Liver (tissue), 9 donors: ENCODE results near the gene SPAG4. TPM values are rescaled to one million over a fixed set of nuclear protein-coding genes. Genes with fewer than 3 reads are reported as not detected.

Experiments
- DNase-seq: peaks from one replicate; pipeline ENCODE4 v3.0.0-alpha.2; 2017; ENCODE audit warnings: low spot score
- H3K27ac ChIP-seq, 2 donors: one replicate each; pipeline ENCODE4 v1.7.0; 2013; ENCODE audit warnings: inconsistent platforms in 2 of 2, low read length in 2 of 2, control low read depth in 1 of 2, low read depth in 1 of 2, mild to moderate bottlenecking in 1 of 2
- H3K27me3 ChIP-seq, 4 donors: one replicate each; pipeline versions ENCODE4 v1.6.1 to v1.7.0; 2013; ENCODE audit warnings: low read length in 3 of 4, inconsistent platforms in 1 of 4, mild to moderate bottlenecking in 1 of 4, moderate library complexity in 1 of 4; ENCODE audit not compliant: control insufficient read depth in 4 of 4, insufficient read depth in 4 of 4
- H3K36me3 ChIP-seq, 4 donors: one replicate each; pipeline versions ENCODE4 v1.6.1 to v1.7.0; 2013; ENCODE audit warnings: low read length in 3 of 4, mild to moderate bottlenecking in 3 of 4, low read depth in 1 of 4, moderate library complexity in 1 of 4; ENCODE audit not compliant: control insufficient read depth in 4 of 4, insufficient read depth in 3 of 4
- H3K4me1 ChIP-seq, 4 donors: one replicate each; pipeline versions ENCODE4 v1.6.1 to v1.7.0; 2013; ENCODE audit warnings: low read length in 3 of 4, mild to moderate bottlenecking in 3 of 4, moderate library complexity in 1 of 4; ENCODE audit not compliant: control insufficient read depth in 4 of 4, insufficient read depth in 4 of 4
- H3K4me3 ChIP-seq, 3 donors: one replicate each; pipeline versions ENCODE4 v1.6.1 to v1.7.0; 2013; ENCODE audit warnings: low read length in 3 of 3, control low read depth in 1 of 3, low read depth in 1 of 3, mild to moderate bottlenecking in 1 of 3
- H3K9ac ChIP-seq, 2 donors: one replicate each; pipeline ENCODE4 v1.7.0; 2013; ENCODE audit warnings: low read length in 2 of 2, mild to moderate bottlenecking in 2 of 2, moderate library complexity in 2 of 2, control low read depth in 1 of 2, low read depth in 1 of 2
- H3K9me3 ChIP-seq, 4 donors: one replicate each; pipeline versions ENCODE4 v1.6.1 to v1.7.0; 2013; ENCODE audit warnings: low read length in 3 of 4; ENCODE audit not compliant: control insufficient read depth in 4 of 4
- FOXA2 ChIP-seq: IDR thresholded peaks from 2 replicates; pipeline ENCODE4 v1.6.1; 2016; ENCODE audit warnings: antibody characterized with exemption
- GABPA ChIP-seq, 2 donors: IDR thresholded peaks in 1 of 2; conservative IDR thresholded peaks in 1 of 2; 2 replicates each; pipeline ENCODE4 v1.6.1; 2016; ENCODE audit warnings: antibody characterized with exemption in 2 of 2, mild to moderate bottlenecking in 1 of 2, moderate library complexity in 1 of 2
- HNF4A ChIP-seq, 2 donors: conservative IDR thresholded peaks; 2 replicates each; pipeline ENCODE4 v1.6.1; 2016; ENCODE audit warnings: antibody characterized with exemption in 2 of 2, mild to moderate bottlenecking in 2 of 2
- HNF4G ChIP-seq: IDR thresholded peaks from 2 replicates; pipeline ENCODE4 v1.6.1; 2016; ENCODE audit warnings: antibody characterized with exemption
- JUND ChIP-seq, 2 donors: IDR thresholded peaks; 2 replicates each; pipeline ENCODE4 v1.6.1; 2016; ENCODE audit warnings: antibody characterized with exemption in 2 of 2
- RAD21 ChIP-seq, 2 donors: IDR thresholded peaks; 2 replicates each; pipeline ENCODE4 v1.6.1; 2016; ENCODE audit warnings: antibody characterized with exemption in 2 of 2, mild to moderate bottlenecking in 2 of 2
- RXRA ChIP-seq, 2 donors: IDR thresholded peaks; 2 replicates each; pipeline ENCODE4 v1.6.1; 2017 to 2018; ENCODE audit warnings: antibody characterized with exemption in 2 of 2, mild to moderate bottlenecking in 1 of 2
- SP1 ChIP-seq: IDR thresholded peaks from 2 replicates; pipeline ENCODE4 v1.6.1; 2018; ENCODE audit warnings: antibody characterized with exemption, mild to moderate bottlenecking
- TAF1 ChIP-seq: conservative IDR thresholded peaks from 2 replicates; pipeline ENCODE4 v1.6.1; 2016; ENCODE audit warnings: antibody characterized with exemption, mild to moderate bottlenecking
- YY1 ChIP-seq: IDR thresholded peaks from 2 replicates; pipeline ENCODE4 v1.6.1; 2016; ENCODE audit warnings: antibody characterized with exemption, mild to moderate bottlenecking
- WGBS: extraction: QIAGEN DNeasy Blood & Tissue Kit; methylation state at CpG from one replicate; pipeline ENCODE4 v1.1.7; 2013; 5-methylcytosine and 5-hydroxymethylcytosine counted together
- polyA plus RNA-seq, 2 donors: library from polyadenylated mRNA; stranded (reverse) in 1 of 2; unstranded in 1 of 2; fragments of 200-250 nt in 1 of 2; fragments of >200 nt in 1 of 2; fragmentation: Nextera tagmentation in 1 of 2; extraction: Ambion mirVana in 1 of 2; gene quantifications; one replicate each; pipeline versions ENCODE4 v1.2.1 to v1.2.3, GENCODE V29; 2013 to 2015
- total RNA-seq, 2 donors: library from RNA; depleted of rRNA; stranded (reverse); fragments of >200 nt; gene quantifications; one replicate each; pipeline ENCODE4 v1.2.3, GENCODE V29; 2014
- TF ChIP-seq, protein P1 (sequence below): IDR thresholded peaks from 2 replicates; pipeline ENCODE4 v1.6.1; 2016; ENCODE audit warnings: antibody characterized with exemption
- TF ChIP-seq, protein P2 (sequence below): IDR thresholded peaks from 2 replicates; pipeline ENCODE4 v1.6.1; 2016; ENCODE audit warnings: antibody characterized with exemption
- TF ChIP-seq, protein P3 (sequence below): fragments of 150-350 bp; IDR thresholded peaks from 2 replicates; pipeline ENCODE4 v1.5.1; 2017; ENCODE audit warnings: improper control_type of control experiment, low read depth, low read length; ENCODE audit not compliant: missing input control
- TF ChIP-seq, protein P4 (sequence below): IDR thresholded peaks from 2 replicates; pipeline ENCODE4 v1.6.1; 2016; ENCODE audit warnings: antibody characterized with exemption, mild to moderate bottlenecking
- TF ChIP-seq, protein P5 (sequence below): IDR thresholded peaks from 2 replicates; pipeline ENCODE4 v1.6.1; 2016; ENCODE audit warnings: antibody characterized with exemption
- donor health status: healthy.
- donor health status: healthy.
- donor health status: healthy.
- donor health status: healthy.
- donor health status: healthy.

Gene SPAG4
- total and polyA plus RNA-seq, 4 donors = 2.1 to 4.6 (median 3.4) TPM

DNA sequence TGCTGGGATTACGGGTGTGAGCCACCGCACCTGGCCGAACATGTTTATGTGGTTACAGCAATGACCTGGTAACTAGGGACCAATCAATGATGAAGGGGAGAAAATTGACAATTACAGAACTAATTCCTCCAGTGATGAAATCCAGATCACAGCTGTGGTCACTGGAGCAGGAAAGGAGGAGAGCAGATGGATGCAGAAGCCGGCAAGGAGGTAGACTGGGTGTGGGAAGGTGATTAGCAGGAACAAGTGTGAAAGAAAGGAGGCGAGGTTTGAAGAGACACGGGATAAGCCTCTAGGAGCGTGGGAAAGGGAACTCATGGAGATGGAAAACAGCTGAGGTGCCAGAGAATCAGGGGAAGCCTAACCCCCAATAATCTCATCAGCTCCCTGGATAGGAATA lies 17.2 kb upstream of the SPAG4 start:
- WGBS = 75% methylated on average over 7 of the region's 7 CpGs
- DNase-seq = no peak
- H3K9me3 ChIP-seq = no peaks in the 10 kb centered on the region
- H3K27ac ChIP-seq = no peak overlapping the region
- no peak overlapping the region for H3K4me3 ChIP-seq
- H3K9ac ChIP-seq = no peak overlapping the region
- peaks cover 7 to 18% (median 15%) of the 10 kb centered on the region in 4 donors for H3K4me1 ChIP-seq
- H3K27me3 ChIP-seq = no peaks in the 10 kb centered on the region
- TF ChIP-seq HNF4A (conservative IDR thresholded peaks at IDR 0.05) (no peak), FOXA2 (no peak), RAD21 (IDR thresholded peaks at IDR 0.05) (no peak), HNF4G (no peak), JUND (IDR thresholded peaks at IDR 0.05) (no peak), GABPA (IDR thresholded peaks at IDR 0.05 in 1 of 2, conservative IDR thresholded peaks at IDR 0.05 in 1 of 2) (no peak), TAF1 (no peak), SP1 (no peak), YY1 (no peak), RXRA (IDR thresholded peaks at IDR 0.05) (no peak)
- TF ChIP-seq, protein P1, sequence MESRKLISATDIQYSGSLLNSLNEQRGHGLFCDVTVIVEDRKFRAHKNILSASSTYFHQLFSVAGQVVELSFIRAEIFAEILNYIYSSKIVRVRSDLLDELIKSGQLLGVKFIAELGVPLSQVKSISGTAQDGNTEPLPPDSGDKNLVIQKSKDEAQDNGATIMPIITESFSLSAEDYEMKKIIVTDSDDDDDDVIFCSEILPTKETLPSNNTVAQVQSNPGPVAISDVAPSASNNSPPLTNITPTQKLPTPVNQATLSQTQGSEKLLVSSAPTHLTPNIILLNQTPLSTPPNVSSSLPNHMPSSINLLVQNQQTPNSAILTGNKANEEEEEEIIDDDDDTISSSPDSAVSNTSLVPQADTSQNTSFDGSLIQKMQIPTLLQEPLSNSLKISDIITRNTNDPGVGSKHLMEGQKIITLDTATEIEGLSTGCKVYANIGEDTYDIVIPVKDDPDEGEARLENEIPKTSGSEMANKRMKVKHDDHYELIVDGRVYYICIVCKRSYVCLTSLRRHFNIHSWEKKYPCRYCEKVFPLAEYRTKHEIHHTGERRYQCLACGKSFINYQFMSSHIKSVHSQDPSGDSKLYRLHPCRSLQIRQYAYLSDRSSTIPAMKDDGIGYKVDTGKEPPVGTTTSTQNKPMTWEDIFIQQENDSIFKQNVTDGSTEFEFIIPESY = no peak
- TF ChIP-seq, protein P2, sequence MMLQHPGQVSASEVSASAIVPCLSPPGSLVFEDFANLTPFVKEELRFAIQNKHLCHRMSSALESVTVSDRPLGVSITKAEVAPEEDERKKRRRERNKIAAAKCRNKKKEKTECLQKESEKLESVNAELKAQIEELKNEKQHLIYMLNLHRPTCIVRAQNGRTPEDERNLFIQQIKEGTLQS = no peak
- TF ChIP-seq, protein P3, sequence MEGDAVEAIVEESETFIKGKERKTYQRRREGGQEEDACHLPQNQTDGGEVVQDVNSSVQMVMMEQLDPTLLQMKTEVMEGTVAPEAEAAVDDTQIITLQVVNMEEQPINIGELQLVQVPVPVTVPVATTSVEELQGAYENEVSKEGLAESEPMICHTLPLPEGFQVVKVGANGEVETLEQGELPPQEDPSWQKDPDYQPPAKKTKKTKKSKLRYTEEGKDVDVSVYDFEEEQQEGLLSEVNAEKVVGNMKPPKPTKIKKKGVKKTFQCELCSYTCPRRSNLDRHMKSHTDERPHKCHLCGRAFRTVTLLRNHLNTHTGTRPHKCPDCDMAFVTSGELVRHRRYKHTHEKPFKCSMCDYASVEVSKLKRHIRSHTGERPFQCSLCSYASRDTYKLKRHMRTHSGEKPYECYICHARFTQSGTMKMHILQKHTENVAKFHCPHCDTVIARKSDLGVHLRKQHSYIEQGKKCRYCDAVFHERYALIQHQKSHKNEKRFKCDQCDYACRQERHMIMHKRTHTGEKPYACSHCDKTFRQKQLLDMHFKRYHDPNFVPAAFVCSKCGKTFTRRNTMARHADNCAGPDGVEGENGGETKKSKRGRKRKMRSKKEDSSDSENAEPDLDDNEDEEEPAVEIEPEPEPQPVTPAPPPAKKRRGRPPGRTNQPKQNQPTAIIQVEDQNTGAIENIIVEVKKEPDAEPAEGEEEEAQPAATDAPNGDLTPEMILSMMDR = no peak
- TF ChIP-seq, protein P4, sequence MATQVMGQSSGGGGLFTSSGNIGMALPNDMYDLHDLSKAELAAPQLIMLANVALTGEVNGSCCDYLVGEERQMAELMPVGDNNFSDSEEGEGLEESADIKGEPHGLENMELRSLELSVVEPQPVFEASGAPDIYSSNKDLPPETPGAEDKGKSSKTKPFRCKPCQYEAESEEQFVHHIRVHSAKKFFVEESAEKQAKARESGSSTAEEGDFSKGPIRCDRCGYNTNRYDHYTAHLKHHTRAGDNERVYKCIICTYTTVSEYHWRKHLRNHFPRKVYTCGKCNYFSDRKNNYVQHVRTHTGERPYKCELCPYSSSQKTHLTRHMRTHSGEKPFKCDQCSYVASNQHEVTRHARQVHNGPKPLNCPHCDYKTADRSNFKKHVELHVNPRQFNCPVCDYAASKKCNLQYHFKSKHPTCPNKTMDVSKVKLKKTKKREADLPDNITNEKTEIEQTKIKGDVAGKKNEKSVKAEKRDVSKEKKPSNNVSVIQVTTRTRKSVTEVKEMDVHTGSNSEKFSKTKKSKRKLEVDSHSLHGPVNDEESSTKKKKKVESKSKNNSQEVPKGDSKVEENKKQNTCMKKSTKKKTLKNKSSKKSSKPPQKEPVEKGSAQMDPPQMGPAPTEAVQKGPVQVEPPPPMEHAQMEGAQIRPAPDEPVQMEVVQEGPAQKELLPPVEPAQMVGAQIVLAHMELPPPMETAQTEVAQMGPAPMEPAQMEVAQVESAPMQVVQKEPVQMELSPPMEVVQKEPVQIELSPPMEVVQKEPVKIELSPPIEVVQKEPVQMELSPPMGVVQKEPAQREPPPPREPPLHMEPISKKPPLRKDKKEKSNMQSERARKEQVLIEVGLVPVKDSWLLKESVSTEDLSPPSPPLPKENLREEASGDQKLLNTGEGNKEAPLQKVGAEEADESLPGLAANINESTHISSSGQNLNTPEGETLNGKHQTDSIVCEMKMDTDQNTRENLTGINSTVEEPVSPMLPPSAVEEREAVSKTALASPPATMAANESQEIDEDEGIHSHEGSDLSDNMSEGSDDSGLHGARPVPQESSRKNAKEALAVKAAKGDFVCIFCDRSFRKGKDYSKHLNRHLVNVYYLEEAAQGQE = no peak
- TF ChIP-seq, protein P5, sequence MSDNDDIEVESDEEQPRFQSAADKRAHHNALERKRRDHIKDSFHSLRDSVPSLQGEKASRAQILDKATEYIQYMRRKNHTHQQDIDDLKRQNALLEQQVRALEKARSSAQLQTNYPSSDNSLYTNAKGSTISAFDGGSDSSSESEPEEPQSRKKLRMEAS = no peak
- no peaks in the 10 kb centered on the region for H3K36me3 ChIP-seq
